Activated CD4-positive, alpha-beta T cell treated with anti-CD3 and anti-CD28 coated beads, Interleukin-2, amount 50 U/mL, for 1 hour (primary cell): ENCODE measurements around the gene TRANK1.
"Not testable (repeated sequence)": the region's sequence is repeated elsewhere in the genome, so short reads cannot be mapped to it uniquely, and the experiment has no call there.

Experiments used
- DNase-seq: peaks from one replicate; pipeline ENCODE4 v3.0.0-alpha.2; 2020

Gene TRANK1

DNA sequence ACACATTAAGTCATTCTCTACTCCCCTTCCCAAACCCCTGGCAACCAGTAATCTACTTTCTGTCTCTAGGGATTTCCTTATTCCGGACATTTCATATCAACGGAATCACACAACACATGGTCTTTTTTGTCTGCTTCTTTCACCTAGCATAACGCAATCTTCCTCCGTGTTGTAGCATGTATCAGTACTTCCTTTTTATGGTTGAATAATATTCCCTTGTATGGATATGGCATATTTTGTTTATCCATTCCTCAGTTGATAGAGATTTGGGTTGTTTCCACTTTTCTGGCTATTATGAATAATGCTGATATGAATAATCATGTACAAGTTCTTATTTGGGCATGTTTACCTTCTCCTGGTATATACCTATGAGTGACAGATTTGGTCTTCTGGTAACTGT lies 63.1 kb downstream of the TRANK1 start:
- DNase-seq = no peak

DNA sequence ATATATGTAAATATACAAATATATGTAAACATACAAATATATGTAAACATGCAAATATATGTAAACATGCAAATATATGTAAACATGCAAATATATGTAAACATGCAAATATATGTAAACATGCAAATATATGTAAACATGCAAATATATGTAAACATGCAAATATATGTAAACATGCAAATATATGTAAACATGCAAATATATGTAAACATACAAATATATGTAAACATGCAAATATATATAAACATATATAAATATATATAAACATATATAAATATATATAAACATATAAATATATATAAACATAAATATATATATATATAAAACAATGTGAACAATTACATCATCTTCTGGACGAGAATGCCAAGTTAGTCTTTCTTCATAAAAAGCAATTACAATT lies 65.0 kb downstream of the TRANK1 start:
- not testable (repeated sequence) for DNase-seq

DNA sequence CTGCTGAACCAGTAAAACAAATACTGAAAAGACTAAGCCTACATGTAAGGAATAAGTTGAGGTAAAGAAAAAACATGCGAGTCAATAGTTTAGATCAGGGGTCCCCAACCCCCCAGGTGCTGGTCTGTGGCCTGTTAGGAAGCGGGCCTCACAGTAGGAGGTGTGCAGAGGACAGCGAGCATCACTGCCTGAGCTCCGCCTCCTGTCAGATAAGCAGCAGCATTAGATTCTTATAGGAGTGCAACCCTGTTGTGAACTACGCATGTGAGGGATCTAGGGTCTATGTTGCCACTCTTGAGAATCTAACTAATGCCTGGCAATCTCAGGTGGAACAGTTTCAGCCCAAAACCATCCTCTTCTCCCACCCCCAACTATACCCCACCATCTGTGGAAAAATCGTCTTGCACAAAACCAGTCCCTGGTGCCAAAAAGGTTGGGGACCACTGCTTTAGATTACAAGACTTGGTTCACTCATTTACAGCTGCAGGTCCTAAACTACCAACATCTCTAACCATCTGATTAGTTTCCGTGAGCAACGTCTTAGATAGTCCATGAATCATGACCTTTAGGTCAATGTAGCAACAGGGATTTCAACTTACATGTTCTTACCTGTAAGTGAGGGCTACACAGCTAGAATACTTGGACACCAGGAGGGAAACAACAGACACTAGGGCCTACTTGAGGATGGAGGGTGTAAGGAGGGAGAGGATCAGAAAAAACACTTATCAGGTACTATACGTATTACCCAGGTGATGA lies 66.7 kb downstream of the TRANK1 start:
- no peak for DNase-seq

DNA sequence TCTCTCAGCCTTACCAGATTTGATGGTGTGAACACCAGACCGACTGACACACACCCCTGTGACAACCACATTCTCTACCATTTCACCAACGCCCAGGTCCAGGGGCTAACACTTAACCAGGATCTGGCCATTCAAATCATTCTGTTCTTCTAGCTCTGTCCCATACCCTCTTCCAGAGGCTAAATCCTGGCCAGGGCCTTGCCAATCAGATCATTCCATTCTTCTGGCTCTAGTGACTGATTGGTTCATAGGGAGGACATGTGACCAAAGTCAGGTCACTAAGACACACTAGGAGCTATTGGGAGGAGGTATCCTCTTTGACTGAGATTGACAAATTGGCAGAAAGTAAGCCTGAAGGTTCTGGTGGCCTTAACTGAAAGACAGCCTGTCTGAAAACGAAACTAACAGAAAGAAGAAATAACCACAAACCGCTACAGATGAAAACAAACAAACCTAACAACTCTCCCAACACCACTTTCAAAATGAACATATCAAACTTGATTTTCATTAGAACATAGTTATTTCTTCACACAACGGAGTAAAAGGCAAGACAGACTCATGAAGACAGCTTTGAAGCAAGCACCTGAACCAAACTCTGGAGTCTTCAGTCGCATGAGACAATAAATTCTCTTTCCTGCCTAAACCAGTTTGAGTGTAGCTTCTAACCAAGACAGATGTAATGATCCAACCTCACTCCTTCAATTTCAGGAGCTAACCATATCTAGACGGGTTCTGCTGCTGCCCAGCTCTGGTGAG lies 68.5 kb downstream of the TRANK1 start:
- no peak for DNase-seq

- DNase-seq = no peak
These were observed 69.5 kb downstream of the TRANK1 start for GRCh38 chr3:36875397-36875796.

DNA sequence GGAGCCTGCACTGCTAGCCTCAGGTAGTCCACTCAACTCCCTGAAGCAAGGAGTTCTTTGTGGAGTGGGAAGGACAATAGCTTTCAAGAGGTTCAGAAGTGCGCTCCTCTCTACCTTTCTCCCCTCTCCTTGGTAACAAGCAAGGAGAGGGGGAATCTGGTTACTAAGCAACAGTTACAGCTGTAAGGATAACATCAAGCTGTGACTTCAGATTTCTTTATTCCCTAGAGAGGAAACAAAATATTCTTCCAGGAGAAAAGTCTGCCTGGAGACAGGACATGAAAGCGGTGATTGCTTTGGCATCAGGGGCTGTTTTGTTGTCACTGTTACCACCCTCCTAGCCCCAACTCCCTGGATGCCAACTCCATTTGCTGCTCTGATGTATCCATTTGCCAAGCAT lies 70.4 kb downstream of the TRANK1 start:
- no peak for DNase-seq

GRCh38 chr3:36871379-36872126 lies 73.3 kb downstream of the TRANK1 start:
- DNase-seq = no peak

DNA sequence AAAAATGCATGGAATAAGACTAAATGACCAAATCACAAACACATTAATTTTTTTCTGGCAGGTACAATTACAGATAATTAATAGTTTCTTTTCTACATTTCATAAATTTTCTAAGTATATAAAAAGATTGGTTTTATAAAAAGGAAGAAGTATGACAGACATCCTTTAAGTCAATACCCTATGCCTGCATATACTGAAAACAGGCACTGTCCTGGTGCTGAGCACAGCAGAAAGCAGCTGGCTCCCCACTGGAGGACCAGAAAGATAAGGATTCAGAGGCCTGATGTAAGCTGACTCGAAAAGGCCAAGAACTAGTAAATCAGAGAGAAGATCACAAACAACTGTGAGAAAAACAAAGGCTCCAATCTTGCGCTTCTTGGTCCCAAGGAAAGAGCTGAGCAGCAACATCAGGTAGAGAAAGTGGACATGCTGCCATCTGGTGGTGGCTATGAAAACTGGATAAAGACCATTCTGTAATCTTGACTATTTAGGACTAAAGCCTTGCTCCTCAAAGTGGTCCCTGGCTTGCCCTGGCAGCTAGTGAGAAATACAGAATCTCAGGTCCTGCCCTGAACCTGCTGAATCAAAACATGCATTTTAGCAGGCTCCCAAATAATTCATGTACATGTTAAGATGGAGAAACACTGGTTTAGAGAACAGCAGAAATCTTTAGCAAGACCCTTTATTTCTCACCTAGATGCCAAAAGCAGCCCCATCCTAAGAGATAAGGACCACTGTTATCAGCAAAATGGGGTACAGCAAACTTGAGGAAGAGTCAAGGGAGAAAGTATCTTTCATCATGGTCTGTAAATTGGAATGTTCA lies 76.0 kb downstream of the TRANK1 start:
- peak; percentile 41 for DNase-seq

DNA sequence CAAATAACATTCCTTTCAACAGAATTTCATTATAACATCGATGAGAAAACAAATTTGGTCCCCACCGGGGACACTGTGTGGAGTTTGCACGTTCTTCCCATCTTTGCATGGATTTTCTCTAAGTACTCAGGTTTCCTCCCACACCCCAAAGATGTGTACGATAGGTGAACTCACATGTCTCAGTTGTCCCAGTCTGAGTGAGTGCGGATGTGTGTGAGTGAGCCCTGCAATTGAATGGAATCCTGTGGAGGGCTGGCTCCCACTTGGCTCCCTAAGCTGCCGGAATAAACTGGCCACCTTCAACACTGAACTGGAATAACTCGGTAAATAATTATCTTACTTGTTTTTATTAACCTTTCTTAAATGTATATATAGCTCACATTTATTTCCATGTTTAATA lies 77.0 kb downstream of the TRANK1 start:
- DNase-seq = no peak

DNA sequence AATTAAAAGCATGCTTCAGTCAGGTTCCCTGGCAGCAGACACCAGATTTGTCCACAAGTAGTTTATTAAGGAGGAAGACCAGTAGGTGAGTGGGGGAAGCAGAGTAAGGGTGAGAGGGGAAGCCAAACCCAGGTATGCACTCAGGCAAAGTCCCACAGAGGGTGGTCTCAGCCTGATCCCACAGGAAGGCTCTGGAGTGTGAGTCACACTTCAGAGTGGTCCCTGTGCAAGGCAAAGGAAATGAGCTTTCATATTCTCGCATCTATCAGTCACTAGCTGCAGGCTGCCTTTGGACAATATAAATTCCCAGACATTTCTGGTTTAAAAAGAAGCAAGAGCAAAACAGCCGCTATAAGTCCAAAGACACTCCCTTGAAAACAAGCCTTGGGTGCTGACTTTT lies 78.5 kb downstream of the TRANK1 start:
- DNase-seq = no peak

- DNase-seq = no peak
These were observed 80.4 kb downstream of the TRANK1 start for GRCh38 chr3:36864180-36865053.

DNA sequence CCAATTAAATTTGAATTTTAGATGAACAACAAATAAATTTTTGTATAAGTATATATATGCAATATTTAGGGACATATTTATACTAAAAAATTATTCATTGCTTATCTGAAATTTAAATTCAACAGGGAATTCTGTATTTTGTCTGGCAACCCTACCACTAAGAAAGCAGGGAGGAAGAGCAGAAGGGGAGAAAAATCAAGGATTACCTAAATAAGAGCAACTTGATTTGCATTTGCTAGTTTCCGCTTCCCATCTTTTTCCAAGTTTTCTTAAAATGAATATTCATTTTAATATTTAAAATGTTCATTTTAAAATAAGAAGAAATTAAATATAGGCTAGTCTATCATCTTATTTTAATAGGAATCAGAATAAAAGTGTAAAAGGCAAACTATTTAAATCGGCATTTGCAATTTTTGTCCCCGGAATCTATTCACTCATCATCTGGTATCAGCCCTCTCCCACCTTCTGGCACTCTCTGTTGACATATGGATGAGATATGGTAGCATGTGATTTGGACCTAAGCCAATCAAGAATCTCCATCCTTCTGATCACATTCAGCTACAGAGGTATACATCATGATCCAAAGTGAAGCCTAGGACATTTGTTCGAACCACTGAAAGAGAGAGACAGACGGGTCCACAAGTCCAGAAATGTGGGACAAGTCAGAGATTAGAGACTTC lies 82.6 kb downstream of the TRANK1 start:
- DNase-seq = no peak

DNA sequence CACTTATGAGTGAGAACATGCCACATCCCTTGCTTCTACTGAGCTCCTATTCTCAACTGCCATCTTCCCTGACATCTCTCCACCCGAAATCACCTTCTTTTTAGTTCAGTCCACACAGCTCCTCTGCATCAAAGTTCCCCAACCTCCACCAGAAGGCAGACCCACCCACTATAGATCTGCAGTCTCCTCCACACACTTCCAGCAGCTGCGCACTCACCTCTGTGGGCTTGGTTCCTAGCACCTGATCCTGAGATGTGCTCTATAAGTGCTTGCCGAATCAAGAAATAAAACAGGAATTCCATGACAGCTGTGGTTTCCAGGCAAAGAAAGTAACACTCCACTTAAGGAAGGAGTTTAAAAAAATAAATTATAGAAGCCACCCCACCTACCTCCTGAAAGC lies 85.4 kb downstream of the TRANK1 start:
- DNase-seq = no peak

DNA sequence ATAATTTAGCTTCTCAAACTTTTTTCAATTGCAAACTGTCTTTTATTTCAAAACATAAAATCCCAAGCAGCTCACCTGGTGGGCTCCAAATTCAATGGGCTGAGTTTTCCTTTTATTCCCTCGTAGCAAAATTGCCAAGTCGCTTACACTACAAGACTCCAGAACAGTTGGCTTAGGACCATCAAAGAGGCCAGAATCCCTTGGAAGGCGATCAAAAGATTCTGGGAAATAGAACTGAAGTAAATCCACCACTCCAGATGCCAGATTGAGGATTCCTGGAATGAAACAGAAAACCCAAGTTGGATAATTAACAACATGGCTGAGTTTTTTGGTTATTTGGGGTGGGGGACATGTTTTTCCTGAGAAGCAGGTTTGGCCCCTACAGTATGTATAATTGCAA lies 92.8 kb downstream of the TRANK1 start:
- DNase-seq = no peak

- DNase-seq = no peak
These were observed 94.1 kb downstream of the TRANK1 start for GRCh38 chr3:36850743-36851142.

DNA sequence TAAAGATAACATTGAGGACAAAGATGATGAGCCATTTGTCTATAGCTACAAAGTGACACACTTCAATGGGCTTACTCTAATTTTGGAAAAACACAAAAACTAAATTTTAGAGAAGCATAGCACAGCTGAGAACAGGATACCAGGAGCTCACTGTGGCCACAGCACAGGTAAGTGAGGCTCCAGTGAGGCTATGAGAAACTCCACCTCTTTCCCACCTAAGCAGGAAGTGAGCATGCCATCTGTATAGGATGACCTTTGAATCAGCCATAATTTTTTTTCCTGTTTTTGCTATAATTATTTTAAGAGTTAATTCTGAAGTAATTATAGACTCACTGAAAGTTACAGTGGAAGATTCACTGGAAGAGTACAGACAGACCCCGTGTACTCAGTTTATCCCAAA lies 98.4 kb downstream of the TRANK1 start:
- DNase-seq = no peak

DNA sequence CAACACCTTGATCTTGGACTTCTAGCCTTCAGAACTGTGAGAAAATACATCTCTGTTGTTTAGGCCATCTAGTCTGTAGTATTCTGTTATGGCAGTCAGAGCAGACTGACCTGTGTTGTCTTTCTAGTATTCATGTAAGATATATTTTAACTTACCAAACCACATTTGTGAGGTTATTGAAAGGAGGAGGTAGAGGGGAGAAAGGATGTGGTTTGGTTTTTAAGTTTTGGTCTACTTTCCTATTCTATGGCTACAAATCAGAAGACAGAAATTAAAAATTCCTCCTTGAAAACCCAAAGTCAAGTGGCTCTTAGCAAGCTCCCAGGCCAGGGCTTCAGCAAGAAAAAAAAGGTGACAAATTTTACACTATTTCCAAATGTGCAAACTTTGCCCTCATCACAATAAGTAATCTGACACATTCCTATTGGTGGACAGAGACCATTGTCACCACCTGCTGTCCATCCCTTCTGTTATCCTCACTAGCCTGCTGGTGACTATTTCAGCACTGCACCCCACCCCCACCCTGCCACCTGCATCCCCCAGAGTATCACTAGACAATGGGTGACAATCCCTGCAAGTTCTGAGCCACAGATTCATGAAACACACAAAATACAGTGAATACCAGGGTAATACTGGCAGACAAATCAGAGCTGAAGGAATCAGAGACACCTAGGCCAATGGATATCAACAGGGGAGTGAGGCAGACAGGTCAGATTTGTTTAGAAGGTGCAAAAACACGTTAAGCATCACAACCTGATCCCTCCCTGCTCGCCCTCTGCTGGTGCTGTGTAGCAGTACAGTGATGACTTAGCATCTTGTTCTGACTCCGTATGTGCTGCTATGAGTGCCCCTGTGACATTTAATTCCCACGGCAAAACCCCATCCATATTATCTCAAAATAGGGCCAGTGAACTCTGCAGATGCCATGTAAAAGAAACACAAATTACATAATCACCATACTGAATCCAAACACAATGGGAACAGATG lies 101.5 kb downstream of the TRANK1 start:
- DNase-seq = peak; percentile 45

GRCh38 chr3:36842275-36842674 lies 102.6 kb downstream of the TRANK1 start:
- no peak for DNase-seq

GRCh38 chr3:36840453-36840921 lies 104.4 kb downstream of the TRANK1 start:
- no peak for DNase-seq

- DNase-seq = no peak
These were observed 107.8 kb downstream of the TRANK1 start for GRCh38 chr3:36837089-36837488.
